Duodenal mucosa (tissue), 2 donors: Measurements from ENCODE around the gene AGPAT4.

ENCODE experiments used
- H3K27ac ChIP-seq: one replicate; pipeline ENCODE4 v1.7.0; 2013; ENCODE audit warnings: low read depth, low read length
- H3K27me3 ChIP-seq, 2 donors: one replicate each; pipeline ENCODE4 v1.7.0; 2013; ENCODE audit warnings: low read length in 2 of 2, control low read depth in 1 of 2; ENCODE audit not compliant: insufficient read depth in 2 of 2, control insufficient read depth in 1 of 2
- H3K36me3 ChIP-seq, 2 donors: one replicate each; pipeline ENCODE4 v1.7.0; 2013; ENCODE audit warnings: low read length in 2 of 2, control low read depth in 1 of 2; ENCODE audit not compliant: insufficient read depth in 2 of 2, control insufficient read depth in 1 of 2
- H3K4me1 ChIP-seq, 2 donors: one replicate each; pipeline ENCODE4 v1.7.0; 2013; ENCODE audit warnings: low read length in 2 of 2, control low read depth in 1 of 2; ENCODE audit not compliant: insufficient read depth in 2 of 2, control insufficient read depth in 1 of 2
- H3K4me3 ChIP-seq, 2 donors: one replicate each; pipeline ENCODE4 v1.7.0; 2013; ENCODE audit warnings: low read length in 2 of 2, low read depth in 1 of 2
- H3K9ac ChIP-seq, 2 donors: one replicate each; pipeline ENCODE4 v1.7.0; 2013; ENCODE audit warnings: low read length in 2 of 2, low read depth in 1 of 2
- H3K9me3 ChIP-seq, 2 donors: one replicate each; pipeline ENCODE4 v1.7.0; 2013; ENCODE audit warnings: low read length in 2 of 2, control low read depth in 1 of 2; ENCODE audit not compliant: control insufficient read depth in 1 of 2

AGPAT4 gene

DNA sequence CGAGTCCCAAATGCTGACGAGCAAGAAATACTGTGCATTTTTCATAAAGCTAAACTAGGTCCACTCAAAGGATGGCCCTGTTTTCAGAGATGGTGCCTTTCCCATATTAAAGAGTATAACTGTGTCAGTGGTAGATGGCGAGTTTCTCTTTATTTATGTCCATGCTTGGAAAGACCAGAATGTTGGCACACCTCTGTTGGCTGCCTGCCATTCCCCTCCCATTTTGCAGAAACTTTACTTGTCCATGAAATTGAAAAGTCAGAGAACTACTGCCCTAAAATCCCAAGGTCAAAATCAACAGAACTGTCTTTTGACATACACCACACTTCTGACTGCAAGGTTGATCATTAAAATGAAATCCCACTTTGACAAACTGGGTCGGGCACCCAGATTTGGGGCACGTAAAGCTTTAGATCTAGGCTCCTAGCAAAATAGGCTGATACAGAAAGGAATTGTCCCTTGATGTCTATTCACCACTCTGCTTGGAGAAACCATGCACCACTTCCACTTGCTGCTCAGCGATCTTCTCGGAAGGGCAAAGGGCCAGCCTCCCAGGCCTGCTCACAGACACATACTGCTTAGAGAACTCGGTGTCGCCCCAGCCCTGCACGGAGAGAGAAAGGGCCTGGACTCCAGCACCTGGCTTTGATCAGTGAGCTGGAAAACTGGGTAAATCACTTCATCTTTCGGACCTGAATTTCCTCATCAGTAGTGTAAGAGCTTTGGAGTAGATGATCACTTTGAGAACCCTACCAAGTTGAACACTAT lies 130.0 kb downstream of the AGPAT4 start:
- H3K9me3 ChIP-seq, result no peaks in the 10 kb centered on the region
- H3K27me3 ChIP-seq, result no peaks in the 10 kb centered on the region
- H3K27ac ChIP-seq, result no peak overlapping the region
- no peaks in the 10 kb centered on the region for H3K36me3 ChIP-seq
- no peak overlapping the region for H3K9ac ChIP-seq
- H3K4me3 ChIP-seq, result no peak overlapping the region
- no peaks in the 10 kb centered on the region for H3K4me1 ChIP-seq

DNA sequence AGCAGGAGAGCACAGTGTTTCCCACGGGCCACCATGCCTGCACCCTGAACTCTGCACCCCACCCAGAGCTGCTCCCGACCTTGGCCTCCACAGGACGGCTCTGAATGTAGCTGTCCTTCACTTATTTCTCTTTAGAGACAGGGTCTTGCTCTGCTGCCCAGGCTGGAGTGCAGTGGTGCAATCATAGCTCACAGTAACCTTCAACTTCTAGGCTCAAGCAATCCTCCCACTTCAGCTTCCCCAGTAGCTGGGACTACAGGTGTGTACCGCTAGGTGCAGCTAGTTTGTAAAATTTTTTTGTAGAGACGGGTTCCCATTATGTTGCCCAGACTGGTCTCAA lies 130.9 kb downstream of the AGPAT4 start:
- no peaks in the 10 kb centered on the region for H3K9me3 ChIP-seq
- H3K27me3 ChIP-seq, result no peaks in the 10 kb centered on the region
- no peak overlapping the region for H3K9ac ChIP-seq
- H3K4me1 ChIP-seq, result no peaks in the 10 kb centered on the region
- H3K4me3 ChIP-seq, result no peak overlapping the region
- H3K36me3 ChIP-seq, result no peaks in the 10 kb centered on the region
- no peak overlapping the region for H3K27ac ChIP-seq

DNA sequence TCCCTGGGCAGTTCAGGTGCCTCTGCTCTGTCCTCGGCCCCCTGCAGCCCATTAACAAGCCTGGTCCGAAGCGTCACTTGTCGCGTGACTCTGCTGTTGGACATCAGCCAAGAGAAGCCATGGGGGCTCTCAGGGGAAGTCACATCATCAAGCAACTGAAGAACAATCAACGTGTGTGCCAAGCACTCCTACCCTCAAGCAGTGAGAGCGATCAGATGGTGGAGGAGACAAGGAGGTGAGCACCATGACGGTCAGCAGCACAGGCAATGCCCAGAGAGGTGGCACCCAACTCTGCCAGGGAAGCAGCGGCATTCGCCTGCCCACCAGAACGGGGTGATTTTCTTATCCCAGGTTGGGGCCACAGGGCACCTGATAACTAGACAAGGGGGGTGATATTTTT lies 132.7 kb downstream of the AGPAT4 start:
- no peaks in the 10 kb centered on the region for H3K4me1 ChIP-seq
- no peaks in the 10 kb centered on the region for H3K9me3 ChIP-seq
- H3K4me3 ChIP-seq, result no peak overlapping the region
- no peak overlapping the region for H3K9ac ChIP-seq
- H3K36me3 ChIP-seq, result no peaks in the 10 kb centered on the region
- H3K27me3 ChIP-seq, result no peaks in the 10 kb centered on the region
- no peak overlapping the region for H3K27ac ChIP-seq

DNA sequence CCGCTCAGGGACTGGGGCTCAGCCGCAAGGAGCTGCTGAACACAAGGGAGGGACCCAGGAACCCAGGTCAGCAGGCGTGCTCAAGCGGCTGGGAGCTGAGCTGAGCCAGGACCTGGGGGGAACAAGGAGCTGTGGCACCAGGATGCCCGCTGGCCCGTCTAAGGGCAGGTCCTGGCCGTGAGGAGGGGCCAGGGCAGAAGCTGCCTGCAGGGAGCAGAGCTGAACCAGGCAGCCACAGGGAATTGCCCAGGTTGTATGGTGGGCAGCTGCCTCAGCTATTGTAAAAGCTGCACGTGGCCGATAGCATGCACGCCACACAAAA lies 133.3 kb downstream of the AGPAT4 start:
- Histone ChIP-seq H3K4me3 (no peak overlapping the region), H3K36me3 (no peaks in the 10 kb centered on the region), H3K27ac (no peak overlapping the region), H3K4me1 (no peaks in the 10 kb centered on the region), H3K27me3 (no peaks in the 10 kb centered on the region), H3K9ac (no peak overlapping the region), H3K9me3 (no peaks in the 10 kb centered on the region)

DNA sequence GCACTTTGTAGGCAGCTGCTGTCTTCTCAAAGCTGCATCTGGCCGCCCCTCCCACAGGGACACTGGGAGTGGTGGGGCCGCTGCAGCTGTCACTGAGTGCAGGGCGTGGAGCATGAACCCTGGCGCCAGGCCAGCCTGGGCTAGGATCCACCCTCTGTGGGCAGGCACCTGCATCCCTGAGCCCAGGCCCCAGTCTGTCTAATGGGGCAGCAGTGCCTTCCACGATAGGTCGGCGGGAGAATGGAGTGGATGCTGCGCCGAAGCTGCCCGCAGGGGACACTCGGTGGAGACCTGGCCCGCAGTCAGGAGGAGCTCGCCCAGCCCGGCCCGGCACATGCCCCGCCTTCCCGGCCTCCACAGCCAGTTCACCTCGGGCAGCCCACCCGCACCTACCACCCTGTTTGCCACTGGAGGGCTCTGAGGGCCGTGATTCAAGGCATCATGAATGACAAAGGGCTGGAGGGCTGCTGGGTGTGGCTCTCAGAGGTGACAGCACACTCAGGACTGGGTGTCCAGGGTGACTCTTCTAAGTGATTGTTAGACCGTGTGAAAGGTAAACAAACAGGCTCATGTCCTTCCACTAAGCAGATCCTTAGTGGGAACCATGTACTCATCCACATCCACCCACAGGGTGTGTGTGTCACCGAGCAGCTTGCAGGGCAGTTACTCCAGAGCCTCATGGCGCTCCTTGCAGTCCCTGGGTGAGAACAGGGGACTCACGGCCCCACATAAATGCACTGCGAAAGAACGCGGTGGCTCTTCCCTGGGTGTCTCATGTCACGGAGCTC lies 133.9 kb downstream of the AGPAT4 start:
- Histone ChIP-seq H3K27ac (no peak overlapping the region), H3K4me3 (no peak overlapping the region), H3K9me3 (no peaks in the 10 kb centered on the region), H3K9ac (no peak overlapping the region), H3K27me3 (no peaks in the 10 kb centered on the region), H3K4me1 (no peaks in the 10 kb centered on the region), H3K36me3 (no peaks in the 10 kb centered on the region)

DNA sequence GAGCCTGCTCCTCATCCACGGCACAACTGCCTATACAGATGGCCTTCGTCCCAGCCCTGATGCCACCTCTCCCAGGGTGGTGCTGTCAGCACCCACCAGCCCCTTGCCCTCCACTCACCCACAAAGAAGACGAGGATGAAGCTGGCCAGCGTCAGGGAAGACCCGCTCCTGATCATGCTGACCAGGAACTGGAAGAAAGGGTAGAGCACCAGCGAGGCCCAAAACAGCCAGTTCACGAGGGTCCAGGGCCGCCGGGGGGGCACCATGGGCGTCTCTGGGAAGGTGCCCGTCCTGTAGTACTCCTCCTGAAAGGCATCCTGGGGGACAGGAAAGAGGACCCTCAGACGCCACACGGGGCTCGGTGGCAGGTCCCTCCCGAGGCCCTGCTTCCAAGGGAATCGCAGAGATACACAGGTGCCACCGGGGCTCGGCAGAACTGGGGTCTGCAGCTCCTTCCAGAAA lies 134.5 kb downstream of the AGPAT4 start:
- Histone ChIP-seq H3K9me3 (no peaks in the 10 kb centered on the region), H3K36me3 (no peaks in the 10 kb centered on the region)

DNA sequence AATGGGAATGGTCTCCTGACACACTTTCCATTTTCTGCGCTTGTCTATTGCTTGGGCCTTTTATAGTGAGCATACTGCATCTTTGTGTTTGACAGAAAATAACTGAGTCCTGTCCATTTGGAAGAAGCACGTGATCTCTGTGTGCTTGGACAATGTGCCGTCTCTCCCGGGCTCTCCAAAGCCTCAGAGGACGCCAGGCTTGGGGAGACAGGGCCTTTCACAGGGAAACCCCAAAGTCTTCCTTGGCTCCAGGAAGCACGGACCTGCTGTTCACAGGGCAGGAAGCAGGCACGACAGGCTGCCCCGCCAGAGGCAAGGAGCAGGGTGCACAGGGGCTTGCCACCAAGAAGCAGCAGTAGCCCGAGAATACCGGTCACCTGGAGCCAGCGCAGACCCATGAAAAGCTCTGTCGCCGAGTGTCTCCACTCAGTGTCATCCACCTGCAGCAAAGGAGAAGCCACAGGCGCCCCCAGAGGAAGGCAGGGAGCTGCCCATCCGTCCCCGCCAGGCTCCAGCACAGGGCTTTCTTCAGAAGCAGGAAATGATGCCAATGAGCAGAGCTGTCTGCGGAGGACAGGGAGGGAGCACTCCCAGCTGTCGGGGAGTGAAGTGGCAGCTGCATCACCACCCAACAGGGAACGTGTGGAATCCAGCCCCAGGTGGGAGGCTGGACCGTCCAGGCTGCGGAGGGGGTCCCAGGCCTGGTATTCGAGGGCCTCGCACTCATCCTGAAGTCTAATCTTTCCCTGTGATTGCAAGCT lies 135.1 kb downstream of the AGPAT4 start:
- H3K9ac ChIP-seq, result no peak overlapping the region
- H3K27me3 ChIP-seq, result no peaks in the 10 kb centered on the region
- no peaks in the 10 kb centered on the region for H3K36me3 ChIP-seq
- H3K27ac ChIP-seq, result no peak overlapping the region
- H3K4me3 ChIP-seq, result no peak overlapping the region
- no peaks in the 10 kb centered on the region for H3K9me3 ChIP-seq
- no peaks in the 10 kb centered on the region for H3K4me1 ChIP-seq

More for the DNA sequence above, 134.5 kb downstream of the AGPAT4 start:
- Histone ChIP-seq H3K4me1 (no peaks in the 10 kb centered on the region), H3K4me3 (no peak overlapping the region), H3K27ac (no peak overlapping the region), H3K9ac (no peak overlapping the region), H3K27me3 (no peaks in the 10 kb centered on the region)

DNA sequence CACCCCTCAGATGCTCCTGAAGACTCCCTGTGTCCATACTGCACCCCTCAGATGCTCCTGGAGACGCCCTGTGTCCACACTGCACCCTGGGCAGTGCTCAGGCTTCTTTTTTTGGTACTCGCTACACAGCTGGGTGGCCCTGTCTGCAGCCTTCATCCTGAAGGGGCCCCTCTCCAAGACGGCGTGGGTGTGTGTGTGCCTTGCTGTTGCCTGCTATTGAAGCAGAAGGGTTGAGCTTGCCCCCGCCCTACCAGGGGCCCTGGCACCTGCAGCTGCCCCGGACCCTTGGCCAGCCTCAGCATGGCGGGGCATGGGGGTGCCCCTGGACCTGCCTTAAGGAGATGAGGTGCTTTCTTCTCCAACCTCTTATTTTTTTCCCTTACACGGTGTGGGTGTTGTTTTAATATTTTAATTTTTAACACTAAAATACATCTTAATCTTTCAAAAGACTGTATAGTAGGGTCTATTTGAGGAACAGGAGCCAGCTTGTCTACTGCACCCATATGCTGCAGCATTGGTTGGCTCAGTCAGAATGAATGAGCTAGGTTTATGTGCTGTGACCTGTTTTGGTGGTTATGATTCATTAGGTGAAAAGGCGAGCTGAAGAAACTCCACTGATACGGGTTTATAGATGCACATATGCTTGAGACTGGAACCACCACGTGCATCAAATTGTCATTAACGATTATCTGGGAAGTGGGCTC lies 135.9 kb downstream of the AGPAT4 start:
- H3K27me3 ChIP-seq, result no peaks in the 10 kb centered on the region
- H3K27ac ChIP-seq, result no peak overlapping the region
- no peaks in the 10 kb centered on the region for H3K9me3 ChIP-seq
- no peaks in the 10 kb centered on the region for H3K4me1 ChIP-seq
- no peak overlapping the region for H3K4me3 ChIP-seq
- H3K36me3 ChIP-seq, result no peaks in the 10 kb centered on the region
- no peak overlapping the region for H3K9ac ChIP-seq

DNA sequence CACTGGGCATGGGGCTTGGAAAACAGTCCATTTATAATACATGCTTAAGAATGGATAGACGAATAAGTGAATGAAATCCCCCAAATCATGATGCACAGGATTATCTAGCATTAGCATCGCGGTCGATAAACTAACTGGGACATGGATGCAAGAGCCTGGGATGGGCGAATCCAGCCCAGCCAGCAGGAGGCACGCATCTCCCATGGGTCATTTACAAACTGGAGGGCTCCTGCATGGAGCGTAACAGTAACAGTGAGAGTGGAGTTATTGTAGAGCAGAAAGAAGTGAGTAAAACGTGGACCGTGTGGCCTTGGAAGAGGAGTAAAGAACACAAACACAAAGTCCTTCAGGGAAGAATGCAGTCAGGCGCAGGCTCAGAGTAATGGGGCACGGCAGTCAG lies 136.5 kb downstream of the AGPAT4 start:
- no peaks in the 10 kb centered on the region for H3K4me1 ChIP-seq
- H3K27me3 ChIP-seq, result no peaks in the 10 kb centered on the region
- no peaks in the 10 kb centered on the region for H3K9me3 ChIP-seq
- no peak overlapping the region for H3K27ac ChIP-seq
- peaks cover 0 to 2% of the 10 kb centered on the region in 2 donors for H3K36me3 ChIP-seq
- H3K9ac ChIP-seq, result no peak overlapping the region
- H3K4me3 ChIP-seq, result no peak overlapping the region

DNA sequence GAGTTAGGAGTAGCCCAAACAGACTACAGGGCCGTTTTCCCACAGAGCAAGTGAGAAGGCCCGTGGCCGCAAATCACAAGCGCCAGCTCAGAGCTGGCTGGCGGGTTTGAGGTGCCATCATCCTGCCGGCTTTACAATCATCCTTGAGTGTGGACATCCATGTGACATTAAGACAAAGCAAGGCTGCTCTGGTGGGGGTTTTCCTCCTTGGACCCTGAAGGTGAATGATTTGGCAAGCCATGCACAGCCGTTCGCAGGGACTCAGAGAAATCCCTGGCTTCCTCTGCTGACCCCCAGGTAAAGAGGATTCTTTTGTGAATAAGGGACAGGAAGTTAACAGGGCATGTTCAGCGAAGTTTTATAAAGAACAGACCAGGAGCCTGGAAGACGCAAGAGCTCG lies 137.2 kb downstream of the AGPAT4 start:
- Histone ChIP-seq H3K4me3 (no peak overlapping the region), H3K27me3 (no peaks in the 10 kb centered on the region), H3K9ac (no peak overlapping the region), H3K4me1 (no peaks in the 10 kb centered on the region), H3K27ac (no peak overlapping the region), H3K36me3 (peaks cover 0 to 6% of the 10 kb centered on the region in 2 donors), H3K9me3 (no peaks in the 10 kb centered on the region)
